ENCODE results near the gene ZC3H18. TPM values are rescaled to one million over a fixed set of nuclear protein-coding genes. Genes with fewer than 3 reads are reported as not detected.
A peak's percentile ranks its signal among the peaks of the same experiment; 100 is the strongest.

The ZC3H18 gene
- total RNA-seq, 1 donor from 2014 or later = 48.9 TPM

DNA sequence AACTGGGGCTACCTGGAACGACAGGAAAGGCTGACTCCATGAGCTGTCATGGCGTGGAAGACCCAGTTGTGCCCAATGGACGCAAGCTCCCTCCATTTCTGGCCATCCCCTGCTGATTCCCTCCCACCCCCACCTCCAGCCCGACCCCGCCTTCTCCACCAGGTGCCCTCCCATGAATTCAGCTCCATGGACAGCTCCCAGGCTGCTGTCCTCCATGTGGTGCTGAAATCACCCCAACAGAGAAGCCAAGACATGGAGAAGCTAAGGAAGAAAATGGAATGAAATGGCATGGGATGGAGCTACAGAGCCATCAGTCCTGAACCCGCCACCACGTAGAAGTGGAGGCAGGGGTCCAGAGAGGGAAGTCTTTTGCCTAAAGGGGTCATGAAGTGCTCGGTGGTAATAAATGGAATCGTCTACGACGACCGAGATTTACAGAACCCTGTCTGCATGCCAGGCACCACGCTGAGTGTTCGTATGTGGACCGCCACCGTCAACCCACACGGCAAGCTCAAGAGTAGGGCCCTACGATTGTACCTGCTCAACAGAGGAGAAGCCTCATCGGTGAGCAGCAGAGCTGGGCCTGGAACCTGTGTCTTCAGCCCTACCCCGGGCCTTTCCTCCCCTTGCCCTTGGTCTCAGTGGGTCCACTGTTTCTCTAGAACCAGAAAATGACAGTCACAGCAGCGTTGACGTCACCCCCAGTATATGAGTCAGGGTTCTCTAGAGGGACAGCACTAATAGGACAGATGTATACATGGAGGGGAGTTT lies 9.3 kb upstream of the ZC3H18 start:
- no peak for TF ChIP-seq CTCF (IDR thresholded peaks at IDR 0.05; ENCODE audit: partially characterized antibody, unreplicated experiment)
- Mint-ChIP-seq H3K9me3 (ENCODE audit: unreplicated experiment) (peaks cover 4% of the 10 kb centered on the region), H3K36me3 (ENCODE audit: unreplicated experiment) (no peaks in the 10 kb centered on the region), H3K27me3 (ENCODE audit: unreplicated experiment) (peaks cover 2% of the 10 kb centered on the region), H3K4me1 (ENCODE audit: low read depth, unreplicated experiment) (peaks cover 11% of the 10 kb centered on the region), H3K27ac (ENCODE audit: unreplicated experiment) (no peak overlapping the region), H3K4me3 (ENCODE audit: unreplicated experiment) (no peak overlapping the region)
- DNase-seq = no peak

GRCh38 chr16:88561485-88562359 lies 8.5 kb upstream of the ZC3H18 start:
- Mint-ChIP-seq H3K27me3 (ENCODE audit: unreplicated experiment) (peaks cover 2% of the 10 kb centered on the region), H3K9me3 (ENCODE audit: unreplicated experiment) (peaks cover 4% of the 10 kb centered on the region), H3K27ac (ENCODE audit: unreplicated experiment) (no peak overlapping the region), H3K4me1 (ENCODE audit: low read depth, unreplicated experiment) (peaks cover 11% of the 10 kb centered on the region), H3K36me3 (ENCODE audit: unreplicated experiment) (no peaks in the 10 kb centered on the region), H3K4me3 (ENCODE audit: unreplicated experiment) (peak overlapping the region; percentile 30)
- TF ChIP-seq CTCF (IDR thresholded peaks at IDR 0.05; ENCODE audit: partially characterized antibody, unreplicated experiment) = peak; percentile 65
- DNase-seq = peak; percentile 67

DNA sequence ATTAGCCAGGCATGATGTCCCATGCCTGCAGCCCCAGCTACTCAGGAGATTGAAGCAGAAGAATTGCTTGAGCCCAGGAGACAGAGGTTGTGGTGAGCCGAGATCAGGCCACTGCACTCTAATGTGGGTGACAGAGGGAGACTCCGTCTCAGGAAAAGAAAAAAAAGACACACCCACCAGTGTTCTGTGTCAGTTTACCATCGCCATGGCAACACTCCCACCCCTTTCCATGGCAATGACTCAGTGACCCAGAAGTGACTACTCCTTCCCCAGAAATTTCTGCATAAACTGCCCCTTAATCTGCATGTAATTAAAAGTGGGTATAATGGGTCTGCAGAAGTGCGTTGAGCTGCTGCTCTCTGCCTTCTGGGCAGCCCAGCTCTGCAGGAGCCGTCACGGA lies 4.0 kb upstream of the ZC3H18 start:
- Mint-ChIP-seq H3K4me1 (ENCODE audit: low read depth, unreplicated experiment) (peaks cover 7% of the 10 kb centered on the region), H3K4me3 (ENCODE audit: unreplicated experiment) (no peak overlapping the region), H3K27ac (ENCODE audit: unreplicated experiment) (no peak overlapping the region), H3K9me3 (ENCODE audit: unreplicated experiment) (peaks cover 2% of the 10 kb centered on the region), H3K36me3 (ENCODE audit: unreplicated experiment) (no peaks in the 10 kb centered on the region), H3K27me3 (ENCODE audit: unreplicated experiment) (peaks cover 3% of the 10 kb centered on the region)
- no peak for TF ChIP-seq CTCF (IDR thresholded peaks at IDR 0.05; ENCODE audit: partially characterized antibody, unreplicated experiment)
- no peak for DNase-seq

- Mint-ChIP-seq H3K9me3 (ENCODE audit: unreplicated experiment) (peaks cover 2% of the 10 kb centered on the region), H3K27me3 (ENCODE audit: unreplicated experiment) (peaks cover 3% of the 10 kb centered on the region), H3K27ac (ENCODE audit: unreplicated experiment) (no peak overlapping the region), H3K4me1 (ENCODE audit: low read depth, unreplicated experiment) (peaks cover 2% of the 10 kb centered on the region), H3K4me3 (ENCODE audit: unreplicated experiment) (peak overlapping the region; percentile 84), H3K36me3 (ENCODE audit: unreplicated experiment) (no peaks in the 10 kb centered on the region)
- TF ChIP-seq CTCF (IDR thresholded peaks at IDR 0.05; ENCODE audit: partially characterized antibody, unreplicated experiment) = no peak
- DNase-seq = no peak
Measured at GRCh38 chr16:88568710-88569613, 1.2 kb upstream of the ZC3H18 start.
